GM15510 (cell line): ENCODE data around the gene MRPS9.

Experiments used
- POLR2A ChIP-seq: IDR thresholded peaks from 3 replicates; pipeline ENCODE4 v1.6.1; 2011; ENCODE audit warnings: borderline replicate concordance; ENCODE audit not compliant: insufficient read length; ENCODE audit errors: extremely low read depth

The MRPS9 gene

DNA sequence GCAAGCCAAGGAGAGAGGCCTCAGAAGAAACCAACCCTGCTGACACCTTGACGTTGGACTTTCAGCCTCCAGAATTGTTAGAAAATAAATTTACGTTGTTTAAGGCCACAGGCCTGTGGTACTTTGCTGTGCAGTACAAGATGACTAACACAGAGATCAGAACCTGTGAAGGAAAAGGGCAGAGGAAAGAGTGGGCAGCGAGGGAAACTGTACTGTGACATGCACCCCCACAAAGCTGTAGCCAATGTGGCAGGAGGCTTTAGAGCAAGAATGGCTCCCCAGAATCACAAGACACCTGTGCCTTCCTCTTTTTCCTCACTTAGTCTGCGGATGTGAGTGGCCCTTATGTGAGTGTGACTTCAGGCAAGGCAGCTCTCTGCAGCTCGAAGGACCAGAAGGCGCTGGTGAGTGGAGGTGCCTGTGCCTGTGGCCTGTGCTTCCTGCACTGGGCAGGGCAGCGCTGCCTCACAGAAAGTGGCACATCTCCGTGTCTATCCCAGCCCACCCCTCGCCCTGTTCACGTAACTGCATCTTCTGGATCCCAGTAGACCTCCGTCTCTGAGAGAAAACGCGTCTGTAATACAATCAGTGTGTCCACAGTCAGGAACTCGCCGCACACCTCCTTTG is 89.5 kb downstream of the MRPS9 start:
- no peak for TF ChIP-seq POLR2A

DNA sequence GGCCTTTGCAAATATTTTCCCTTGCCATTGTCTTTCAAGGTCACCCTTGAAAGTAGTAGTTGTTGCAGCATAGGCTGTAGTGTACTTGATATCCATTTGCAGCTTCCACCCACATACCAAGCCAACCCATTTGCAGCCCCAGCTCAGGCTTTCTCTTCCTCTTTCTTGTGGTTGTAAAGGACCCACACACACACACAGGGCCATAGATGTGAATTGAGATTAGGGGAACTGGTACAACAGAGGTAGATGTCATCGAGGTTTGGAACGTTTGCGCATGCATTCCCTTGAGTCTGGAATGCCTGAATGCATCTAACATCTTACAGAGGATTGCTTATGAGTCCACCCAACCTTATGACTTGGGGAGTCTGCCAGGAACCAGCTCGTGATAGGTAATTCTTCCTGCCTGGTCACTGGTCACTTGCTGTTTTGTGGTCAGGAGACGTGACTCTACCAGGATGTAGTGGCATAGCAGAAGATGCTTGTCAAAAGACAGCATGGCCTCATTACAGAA is 91.9 kb downstream of the MRPS9 start:
- TF ChIP-seq POLR2A = no peak

DNA sequence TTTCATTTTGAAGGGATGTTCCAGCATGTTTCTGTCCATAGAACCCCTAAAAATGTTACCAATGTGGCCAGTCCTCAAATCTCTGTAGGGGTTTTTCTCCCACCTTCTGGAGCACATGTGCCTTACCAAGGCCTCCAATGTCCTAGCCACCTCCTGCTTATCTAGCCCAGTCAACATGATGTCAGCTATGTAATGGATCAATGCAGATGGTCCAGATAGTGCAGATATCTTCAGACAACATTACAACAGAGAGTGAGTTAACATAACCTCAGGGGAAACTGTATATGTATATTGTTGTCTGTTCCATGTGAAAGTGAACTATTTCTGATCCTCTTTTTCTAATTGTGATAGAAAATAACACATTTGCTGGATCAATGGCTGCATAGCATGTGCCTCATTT is 92.7 kb downstream of the MRPS9 start:
- no peak for TF ChIP-seq POLR2A

DNA sequence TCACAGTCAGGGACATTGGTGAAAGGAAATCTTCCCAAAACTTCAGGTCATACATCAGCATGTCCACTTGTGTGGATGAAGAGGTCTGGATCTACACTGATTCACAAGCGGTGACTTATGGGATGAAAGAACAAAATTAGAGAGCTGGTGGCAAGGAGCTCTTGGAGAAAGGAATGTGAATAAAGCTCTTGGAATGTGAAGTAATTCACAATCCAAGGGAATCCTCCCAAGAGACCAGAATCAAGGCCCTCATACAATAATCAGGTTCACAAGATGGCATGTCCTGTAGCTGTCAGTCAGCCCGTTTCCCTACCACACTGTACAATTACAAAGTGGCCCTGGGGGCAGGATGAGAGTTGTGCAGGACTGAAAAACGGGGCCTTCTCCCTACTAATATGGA is 96.2 kb downstream of the MRPS9 start:
- TF ChIP-seq POLR2A = no peak

DNA sequence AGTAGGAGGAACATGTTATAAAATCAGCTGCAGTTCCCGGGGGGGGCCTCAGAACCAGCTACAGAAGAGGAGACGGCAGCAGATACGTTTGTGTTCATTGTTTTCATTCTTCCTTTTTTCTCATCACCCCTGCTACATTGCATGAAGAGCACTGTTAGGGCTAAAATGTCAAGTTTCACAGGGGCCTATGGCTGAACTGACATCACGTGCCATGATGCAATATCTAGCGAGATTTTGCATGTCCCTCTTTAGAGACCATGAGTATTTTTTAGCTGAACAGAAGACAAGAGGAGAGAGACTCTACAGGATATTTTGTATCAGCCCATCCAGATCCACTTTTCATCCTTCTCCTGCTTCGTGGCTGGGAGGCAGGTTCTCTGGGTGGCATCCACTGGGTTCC is 97.6 kb downstream of the MRPS9 start:
- no peak for TF ChIP-seq POLR2A

DNA sequence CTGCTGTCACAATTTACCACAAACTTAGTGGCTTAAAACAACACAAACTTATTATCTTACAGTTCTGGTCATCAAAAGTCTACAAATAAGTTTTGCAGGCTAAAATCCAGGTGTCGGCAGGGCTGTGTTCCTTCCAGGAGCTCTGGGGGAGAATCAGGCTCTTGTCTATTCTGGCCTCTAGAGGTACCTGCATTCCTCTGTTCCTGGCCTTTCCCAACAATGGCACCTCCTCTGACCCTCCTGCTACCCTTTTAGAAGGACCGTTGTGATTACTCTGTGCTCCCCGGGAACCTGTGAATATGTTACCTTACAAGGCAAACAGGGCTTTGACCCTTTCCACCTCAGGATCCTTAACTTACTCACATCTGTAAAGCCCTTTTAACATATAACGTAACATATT is 98.5 kb downstream of the MRPS9 start:
- TF ChIP-seq POLR2A = no peak

DNA sequence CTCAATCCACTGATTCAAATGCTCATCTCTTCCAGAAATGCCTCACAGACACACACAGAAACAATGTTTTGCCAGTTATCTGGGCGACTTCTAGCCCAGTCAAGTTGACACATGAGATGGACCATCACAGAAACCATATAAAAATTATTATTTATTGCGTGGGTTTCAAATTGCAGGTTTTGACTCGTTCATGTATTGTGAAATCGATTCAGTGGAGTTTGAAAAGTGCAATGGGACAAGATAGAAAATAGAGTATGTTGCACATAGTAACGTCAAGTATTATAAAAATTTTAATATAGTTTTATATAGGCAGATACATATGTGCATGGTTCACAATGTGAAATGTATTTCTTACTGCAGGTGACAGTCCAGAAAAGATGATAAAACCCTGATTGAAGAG is 100.8 kb downstream of the MRPS9 start:
- TF ChIP-seq POLR2A = no peak

DNA sequence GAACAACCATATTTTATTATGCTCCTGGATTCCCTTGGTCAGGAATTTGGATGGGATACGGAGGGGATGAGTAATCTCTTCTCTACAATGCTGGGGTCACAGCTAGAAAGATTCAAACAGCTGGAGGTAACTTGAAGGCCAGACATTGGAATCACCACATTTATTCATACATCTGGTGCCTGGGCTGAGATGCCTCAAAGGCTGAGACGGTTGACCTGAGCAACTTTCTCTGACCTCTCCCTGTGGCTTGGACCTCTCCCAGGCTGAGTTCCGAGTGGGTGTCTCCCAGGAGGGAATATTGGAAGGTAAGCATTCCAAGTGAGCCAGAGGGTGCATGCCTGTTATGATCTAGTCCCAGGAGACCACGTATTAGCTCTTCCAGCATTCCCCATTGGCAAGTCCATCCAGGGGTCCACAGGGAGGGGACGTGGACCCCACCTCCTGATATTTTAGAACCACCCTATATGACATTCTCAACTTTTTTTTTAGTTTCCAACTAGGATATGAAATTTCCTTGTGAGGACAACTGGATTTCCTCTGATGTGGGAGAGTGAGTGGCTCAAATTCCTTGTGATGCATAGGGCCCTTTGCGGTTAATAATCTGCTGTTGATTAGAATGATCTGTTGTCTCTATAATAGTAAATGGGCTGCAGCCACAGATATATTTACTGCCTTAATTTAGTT is 101.8 kb downstream of the MRPS9 start:
- no peak for TF ChIP-seq POLR2A

DNA sequence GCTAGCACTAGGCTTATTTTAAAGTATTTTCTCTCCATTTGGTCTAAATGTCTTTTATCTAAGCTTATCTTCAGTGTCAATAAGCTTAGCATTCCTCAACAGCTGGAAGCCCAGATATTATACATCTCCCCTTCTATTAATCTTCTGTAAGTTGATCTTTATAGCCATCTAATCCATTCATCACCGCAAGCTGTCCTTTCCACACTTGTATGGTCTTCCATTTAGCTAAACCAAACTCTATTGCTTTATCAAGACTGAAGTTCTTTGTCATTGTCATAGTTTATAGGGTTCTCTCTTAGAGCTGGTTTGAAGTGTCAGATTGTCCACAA is 102.3 kb downstream of the MRPS9 start:
- no peak for TF ChIP-seq POLR2A

DNA sequence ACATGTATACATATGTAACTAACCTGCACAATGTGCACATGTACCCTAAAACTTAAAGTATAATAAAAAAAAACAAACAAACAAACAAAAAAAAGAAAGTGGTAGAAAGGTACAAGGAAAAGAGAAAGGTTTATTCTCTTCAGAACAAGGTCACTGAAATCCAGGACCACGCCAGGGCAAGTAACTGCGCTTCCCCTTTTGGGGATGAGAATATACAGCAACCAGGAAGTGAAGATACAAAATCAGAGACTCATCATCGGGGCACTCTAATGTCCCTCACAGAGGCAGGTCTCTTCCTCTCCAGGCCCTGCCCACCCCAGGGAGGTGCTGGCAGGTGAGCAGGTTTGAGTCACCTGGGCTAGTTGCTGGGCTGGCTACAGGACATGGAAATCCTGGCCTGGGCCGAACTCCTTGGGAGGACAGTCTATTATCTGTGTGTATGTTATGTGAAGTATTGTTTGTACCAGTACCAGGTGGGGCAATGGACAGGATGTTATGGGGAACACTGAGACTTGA is 103.3 kb downstream of the MRPS9 start:
- no peak for TF ChIP-seq POLR2A

DNA sequence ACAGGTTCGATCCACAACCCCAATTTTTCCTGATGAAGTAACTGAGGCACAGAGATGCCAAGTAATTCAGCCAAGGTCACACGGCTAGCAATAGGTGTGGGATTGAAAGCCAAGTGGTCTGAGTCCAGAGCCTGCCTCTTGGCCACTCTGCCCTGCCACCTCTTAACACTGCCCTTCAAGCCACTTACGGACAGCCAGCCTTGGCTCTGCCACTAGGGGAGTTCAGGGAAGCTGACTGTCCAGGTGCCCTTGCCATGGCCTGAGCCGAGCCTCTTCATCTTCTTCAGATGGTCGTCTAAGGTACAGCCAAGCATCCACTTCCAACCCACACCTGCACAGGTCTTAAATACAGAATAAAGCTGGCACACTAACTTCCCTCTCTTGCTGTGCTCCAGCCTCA is 104.4 kb downstream of the MRPS9 start:
- TF ChIP-seq POLR2A = no peak

DNA sequence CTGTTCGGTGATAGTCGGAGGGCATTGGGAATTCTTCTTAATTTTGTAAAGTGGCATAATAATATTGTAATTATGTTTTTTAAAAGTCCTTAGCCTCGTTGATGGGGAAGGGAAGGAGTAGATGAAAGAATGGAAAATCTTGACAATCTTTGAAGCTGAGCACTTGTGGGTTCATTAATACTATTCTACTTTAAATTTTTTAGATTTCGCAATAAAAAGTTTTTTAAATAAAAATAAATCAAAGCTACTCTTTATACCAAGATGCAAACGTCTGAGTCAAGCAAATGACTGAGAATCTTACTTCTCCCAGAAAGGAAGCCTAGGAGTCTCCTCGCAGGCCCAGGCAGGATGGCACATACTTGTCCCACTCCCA is 105.2 kb downstream of the MRPS9 start:
- no peak for TF ChIP-seq POLR2A

DNA sequence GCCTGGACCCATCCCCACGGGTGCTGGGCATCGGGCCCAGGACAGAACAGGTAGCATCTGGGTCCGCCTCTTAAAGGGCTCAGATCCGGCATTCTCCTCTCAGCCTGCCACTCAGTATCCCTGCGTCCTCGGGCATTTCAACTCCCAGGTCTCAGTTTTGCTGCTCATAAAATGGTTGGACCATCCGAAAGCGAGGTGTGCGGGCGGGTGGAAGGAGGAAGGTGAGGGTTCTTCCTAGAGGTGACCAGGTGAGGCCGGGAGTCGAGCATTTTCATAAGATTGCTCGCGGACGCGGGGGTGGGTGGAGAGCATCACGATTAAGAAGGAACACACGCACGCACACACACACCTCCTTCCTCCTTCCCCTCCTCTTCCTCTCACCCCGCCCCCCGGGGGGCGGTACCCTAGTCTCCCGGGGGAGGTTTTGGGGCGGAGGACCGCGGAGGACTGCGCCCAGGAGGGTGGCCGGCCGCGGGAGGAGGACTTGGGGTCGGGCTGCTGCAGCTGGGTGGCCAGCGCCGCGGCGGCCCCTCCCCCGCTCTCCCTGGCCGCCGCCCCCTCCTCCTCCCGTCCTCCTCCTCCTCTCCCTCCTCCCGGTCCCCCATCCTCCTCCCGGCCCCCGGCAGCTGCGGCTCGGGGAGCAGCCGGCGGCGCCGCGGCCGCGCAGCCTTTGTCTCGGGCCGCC is 105.7 kb downstream of the MRPS9 start:
- TF ChIP-seq POLR2A = no peak

DNA sequence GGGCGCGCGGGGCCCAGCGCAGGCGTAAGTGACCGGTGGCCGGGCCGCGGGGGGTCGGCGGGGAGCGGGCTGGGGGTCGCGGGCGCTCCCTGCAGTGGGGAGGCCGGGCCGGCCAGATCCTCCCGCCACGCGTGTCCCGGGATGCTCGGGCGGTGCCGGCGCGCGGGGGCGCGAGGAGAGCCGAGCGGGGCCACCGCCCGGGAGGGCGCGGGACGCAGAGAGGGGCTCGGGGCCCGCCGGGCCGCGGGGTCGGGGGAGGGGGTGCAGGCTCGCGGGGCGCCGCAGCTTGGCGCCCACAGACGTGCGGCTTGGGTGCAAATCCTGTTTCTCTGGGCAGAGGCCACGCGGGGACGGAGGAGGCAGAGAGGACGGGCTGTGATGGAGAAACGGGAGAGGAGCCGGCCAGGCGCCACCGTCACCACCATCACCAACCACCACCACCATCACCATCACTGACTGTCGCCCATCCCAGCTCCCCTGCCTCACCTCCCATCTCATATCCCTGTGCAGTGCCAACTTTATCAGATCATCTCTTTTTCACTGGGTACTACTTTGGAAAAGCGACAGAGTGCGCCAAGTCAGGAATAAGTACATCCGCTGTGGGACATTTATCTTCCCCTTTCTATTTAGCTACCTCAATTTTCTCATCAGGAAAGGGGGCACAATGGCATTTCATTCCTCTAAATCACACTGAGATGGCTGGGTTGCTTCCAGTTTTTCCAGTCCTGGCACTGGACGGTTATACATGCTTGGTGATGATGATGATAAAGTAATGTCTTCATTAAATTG is 106.5 kb downstream of the MRPS9 start:
- TF ChIP-seq POLR2A = no peak

DNA sequence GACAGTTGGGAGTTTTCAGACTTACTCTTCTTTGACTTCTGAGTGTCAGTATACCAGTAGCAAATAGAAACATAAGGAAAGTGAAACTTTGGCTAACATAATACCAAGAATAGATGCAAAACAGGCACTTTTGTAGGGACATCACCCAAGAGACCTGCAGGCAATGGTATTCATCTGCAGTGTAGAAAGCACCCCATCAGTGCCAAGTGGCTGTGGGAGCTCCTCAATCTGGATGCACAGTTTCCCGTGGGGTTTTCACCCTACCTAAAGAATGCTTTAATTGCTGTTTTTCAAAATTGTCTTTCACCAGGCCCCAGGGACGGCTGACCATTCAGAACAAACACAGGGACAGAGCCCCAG is 107.1 kb downstream of the MRPS9 start:
- no peak for TF ChIP-seq POLR2A
